ENCODE data around the gene VARS1. TPM values are rescaled to one million over a fixed set of nuclear protein-coding genes. Genes with fewer than 3 reads are reported as not detected.
A peak's percentile ranks its signal among the peaks of the same experiment; 100 is the strongest.

VARS1 gene
- total RNA-seq, 3 donors from 2014 or later = 19.2 to 35.4 (median 26.2) TPM

GRCh38 chr6:31831350-31832215 is 36.0 kb upstream of the VARS1 start:
- TF ChIP-seq CTCF (IDR thresholded peaks at IDR 0.05) (no peak), POLR2AphosphoS5 (IDR thresholded peaks at IDR 0.05) (peak in 1 of 3 donors; percentile 37), POLR2A (IDR thresholded peaks at IDR 0.05) (no peak)
- Histone ChIP-seq H3K9me3 (no peaks in the 10 kb centered on the region), H3K4me3 (peak overlapping the region; percentile 52 to 87 (median 66)), H3K4me1 (peaks cover 7% of the 10 kb centered on the region in 2 donors), H3K27me3 (no peaks in the 10 kb centered on the region), H3K27ac (peak overlapping the region; percentile 80 to 88), H3K36me3 (no peaks in the 10 kb centered on the region)
- intact Hi-C loops (cut with DNase I; ENCODE audit: low total_unique reads) = loop anchor here (5.0 to 10.0 kb wide), 2 partner anchors 104 to 177 kb away; partner anchors contain the start of genes APOM, BAG6 and DDAH2
- no peak for DNase-seq (ENCODE audit: low spot score in 2 of 2)

GRCh38 chr6:31830886-31831335 is 35.4 kb upstream of the VARS1 start:
- Histone ChIP-seq H3K27me3 (no peaks in the 10 kb centered on the region), H3K36me3 (no peaks in the 10 kb centered on the region), H3K4me3 (peak overlapping the region; percentile 52 to 87 (median 66)), H3K9me3 (no peaks in the 10 kb centered on the region), H3K4me1 (peaks cover under 1 to 7% of the 10 kb centered on the region in 2 donors), H3K27ac (peak overlapping the region; percentile 80 to 88)
- no peak for DNase-seq (ENCODE audit: low spot score in 2 of 2)
- TF ChIP-seq CTCF (IDR thresholded peaks at IDR 0.05) = no peak
- TF ChIP-seq POLR2AphosphoS5 (IDR thresholded peaks at IDR 0.05) = no peak
- TF ChIP-seq POLR2A (IDR thresholded peaks at IDR 0.05) = no peak
- intact Hi-C loops (cut with DNase I; ENCODE audit: low total_unique reads) = loop anchor here (5.0 to 10.0 kb wide), 2 partner anchors 104 to 176 kb away; partner anchors contain the start of genes APOM, BAG6 and DDAH2

- intact Hi-C loops (cut with DNase I; ENCODE audit: low total_unique reads) = loop anchor here (5.0 to 10.0 kb wide), 2 partner anchors 102 to 175 kb away; partner anchors contain the start of genes APOM, BAG6 and DDAH2
- Histone ChIP-seq H3K9me3 (no peaks in the 10 kb centered on the region), H3K4me3 (peak overlapping the region; percentile 52 to 87 (median 66)), H3K27me3 (no peaks in the 10 kb centered on the region), H3K27ac (peak overlapping the region; percentile 80 to 88), H3K4me1 (peaks cover 1 to 7% of the 10 kb centered on the region in 2 donors), H3K36me3 (no peaks in the 10 kb centered on the region)
- TF ChIP-seq POLR2A (IDR thresholded peaks at IDR 0.05) (no peak), POLR2AphosphoS5 (IDR thresholded peaks at IDR 0.05) (peak in 1 of 3 donors; percentile 24), CTCF (IDR thresholded peaks at IDR 0.05) (peak in 2 of 3 donors; percentile 36 to 62)
- no peak for DNase-seq (ENCODE audit: low spot score in 2 of 2)
These were observed 34.2 kb upstream of the VARS1 start for GRCh38 chr6:31829633-31830283.

- TF ChIP-seq POLR2A (IDR thresholded peaks at IDR 0.05) (peak; percentile 100), POLR2AphosphoS5 (IDR thresholded peaks at IDR 0.05) (peak; percentile 99 to 100 (median 99)), CTCF (IDR thresholded peaks at IDR 0.05) (peak in 2 of 3 donors; percentile 8 to 13)
- intact Hi-C loops (cut with DNase I; ENCODE audit: low total_unique reads) = no loop called here
- peaks cover 4% of the 10 kb centered on the region in 2 donors for H3K4me1 ChIP-seq
These were observed 31.9 kb upstream of the VARS1 start, which contains the start of gene HSPA1B for GRCh38 chr6:31827286-31828079. Gene HSPA1B, plus strand, starts transcription at chr6:31827738. Its CDS starts 213 bp downstream, at chr6:31827951.

More at GRCh38 chr6:31827286-31828079, 31.9 kb upstream of the VARS1 start, which contains the start of gene HSPA1B:
- Histone ChIP-seq H3K36me3 (no peaks in the 10 kb centered on the region), H3K4me3 (peak within 1 kb of the TSS; percentile 63 to 83 (median 66)), H3K27me3 (no peaks in the 10 kb centered on the region), H3K27ac (peak within 1 kb of the TSS; percentile 97 to 99), H3K9me3 (no peaks in the 10 kb centered on the region)
- peak; percentile 100 for DNase-seq (ENCODE audit: low spot score in 2 of 2)
